ENCODE data around the gene KBTBD8. TPM values are rescaled to one million over a fixed set of nuclear protein-coding genes. Genes with fewer than 3 reads are reported as not detected.

KBTBD8 gene
- total RNA-seq, 4 donors from 2014 or later, result 0.13 to 3.0 (median 0.65) TPM

DNA sequence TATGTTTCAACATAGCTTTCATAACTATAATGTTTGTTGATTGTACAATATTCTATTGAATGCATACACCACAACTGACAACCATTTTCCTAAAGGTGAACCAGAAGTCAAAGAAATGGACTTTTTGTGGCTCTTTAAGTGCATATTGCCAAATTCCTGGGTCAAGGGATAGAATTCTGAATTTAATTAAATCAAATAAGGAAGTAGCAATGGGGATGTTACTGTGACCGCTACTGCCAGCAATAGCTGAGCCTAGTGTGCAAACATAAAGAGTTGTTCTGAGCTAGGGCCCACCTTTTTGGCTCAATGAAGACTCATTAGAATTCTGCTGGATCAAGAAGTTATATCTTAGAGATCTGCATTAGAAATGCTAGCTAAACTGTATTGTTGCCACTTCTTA, 17.3 kb upstream of the KBTBD8 start:
- no peak overlapping the region for H3K4me3 ChIP-seq (ENCODE audit: low read depth, poor library complexity, severe bottlenecking)
- intact Hi-C loops (cut with DNase I; ENCODE audit: low total_unique reads), result no loop called here
- DNase-seq (ENCODE audit: low spot score in 2 of 2), result no peak
- 83 to 94% methylated on average over 1 of the region's 1 CpG for WGBS, 2 donors
- no peak for TF ChIP-seq POLR2A (IDR thresholded peaks at IDR 0.05)
- TF ChIP-seq CTCF (IDR thresholded peaks at IDR 0.05), result no peak

- DNase-seq (ENCODE audit: low spot score in 2 of 2), result no peak
- TF ChIP-seq CTCF (IDR thresholded peaks at IDR 0.05), result no peak
- TF ChIP-seq POLR2A (IDR thresholded peaks at IDR 0.05), result no peak
- 66 to 82% methylated on average over 2 of the region's 2 CpGs for WGBS, 2 donors
- H3K4me3 ChIP-seq (ENCODE audit: low read depth, poor library complexity, severe bottlenecking), result no peak overlapping the region
- intact Hi-C loops (cut with DNase I; ENCODE audit: low total_unique reads), result no loop called here
Observed at GRCh38 chr3:66983101-66983500, 15.0 kb upstream of the KBTBD8 start.

DNA sequence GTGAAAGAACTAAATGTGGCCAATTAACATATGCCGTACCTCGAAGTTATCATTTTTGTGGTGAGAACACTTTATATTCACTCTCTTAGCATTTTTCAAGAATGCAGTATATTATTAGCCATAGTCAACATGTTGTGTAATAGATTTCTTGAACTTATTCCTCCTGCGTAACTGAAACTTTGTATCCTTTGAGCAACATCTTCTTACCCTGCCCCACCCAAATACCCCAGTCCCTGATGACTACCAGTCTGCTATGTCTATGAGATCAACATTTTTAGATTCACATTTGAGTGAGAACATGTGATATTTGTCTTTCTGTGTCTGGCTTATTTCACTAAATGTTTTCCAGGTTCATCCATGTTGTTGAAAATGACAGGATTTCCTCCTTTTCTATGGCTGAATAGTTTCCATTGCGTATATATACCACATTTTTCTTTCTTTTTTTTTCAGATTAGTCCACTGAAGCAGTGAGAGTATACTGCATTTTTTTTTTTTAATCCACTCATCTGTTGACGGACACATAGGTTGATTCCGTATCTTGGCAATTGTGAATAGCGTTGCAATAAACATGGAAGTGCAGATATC, 12.7 kb upstream of the KBTBD8 start:
- TF ChIP-seq CTCF (IDR thresholded peaks at IDR 0.05) (no peak), POLR2A (IDR thresholded peaks at IDR 0.05) (no peak)
- intact Hi-C loops (cut with DNase I; ENCODE audit: low total_unique reads), result no loop called here
- WGBS, 2 donors, result 86 to 88% methylated on average over 7 of the region's 7 CpGs
- H3K4me3 ChIP-seq (ENCODE audit: low read depth, poor library complexity, severe bottlenecking), result no peak overlapping the region
- no peak for DNase-seq (ENCODE audit: low spot score in 2 of 2)

- 83 to 87% methylated on average over 5 of the region's 5 CpGs for WGBS, 2 donors
- TF ChIP-seq CTCF (IDR thresholded peaks at IDR 0.05), result no peak
- no peak for DNase-seq (ENCODE audit: low spot score in 2 of 2)
- intact Hi-C loops (cut with DNase I; ENCODE audit: low total_unique reads), result no loop called here
- H3K4me3 ChIP-seq (ENCODE audit: low read depth, poor library complexity, severe bottlenecking), result no peak overlapping the region
Observed at GRCh38 chr3:66986406-66986805, 11.7 kb upstream of the KBTBD8 start.

- DNase-seq (ENCODE audit: low spot score in 2 of 2), result no peak
- 62 to 64% methylated on average over 6 of the region's 6 CpGs for WGBS, 2 donors
- no peak overlapping the region for H3K4me3 ChIP-seq (ENCODE audit: low read depth, poor library complexity, severe bottlenecking)
- TF ChIP-seq POLR2A (IDR thresholded peaks at IDR 0.05) (no peak), CTCF (IDR thresholded peaks at IDR 0.05) (no peak)
- intact Hi-C loops (cut with DNase I; ENCODE audit: low total_unique reads), result no loop called here
Observed at GRCh38 chr3:66989241-66989640, 8.9 kb upstream of the KBTBD8 start.

Data from lower leg skin (tissue), 4 donors.